NCI-H1105 (cell line): ENCODE measurements around the gene TRAPPC12.
"Not testable (repeated sequence)": the region's sequence is repeated elsewhere in the genome, so short reads cannot be mapped to it uniquely, and the experiment has no call there.

ENCODE experiments used
- DNase-seq: peaks from one replicate; lab custom pipeline; 2025; lab: John Stamatoyannopoulos, UW

TRAPPC12 gene

DNA sequence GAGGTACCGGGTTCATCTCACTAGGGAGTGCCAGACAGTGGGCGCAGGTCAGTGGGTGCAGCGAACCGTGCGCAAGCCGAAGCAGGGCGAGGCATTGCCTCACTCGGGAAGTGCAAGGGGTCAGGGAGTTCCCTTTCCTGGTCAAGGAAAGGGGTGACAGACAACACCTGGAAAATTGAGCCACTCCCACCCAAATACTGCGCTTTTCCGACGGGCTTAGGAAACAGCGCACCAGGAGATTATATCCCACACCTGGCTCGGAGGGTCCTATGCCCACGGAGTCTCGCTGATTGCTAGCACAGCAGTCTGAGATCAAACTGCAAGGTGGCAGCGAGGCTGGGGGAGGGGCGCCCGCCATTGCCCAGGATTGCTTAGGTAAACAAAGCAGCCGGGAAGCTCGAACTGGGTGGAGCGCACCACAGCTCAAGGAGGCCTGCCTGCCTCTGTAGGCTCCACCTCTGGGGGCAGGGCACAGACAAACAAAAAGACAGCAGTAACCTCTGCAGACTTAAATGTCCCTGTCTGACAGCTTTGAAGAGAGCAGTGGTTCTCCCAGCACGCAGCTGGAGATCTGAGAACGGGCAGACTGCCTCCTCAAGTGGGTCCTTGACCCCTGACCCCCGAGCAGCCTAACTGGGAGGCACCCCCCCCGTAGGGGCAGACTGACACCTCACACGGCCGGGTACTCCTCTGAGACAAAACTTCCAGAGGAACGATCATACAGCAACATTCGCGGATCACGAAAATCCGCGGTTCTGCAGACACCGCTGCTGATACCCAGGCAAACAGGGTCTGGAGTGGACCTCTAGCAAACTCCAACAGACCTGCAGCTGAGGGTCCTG is 9.9 kb upstream of the TRAPPC12 start:
- DNase-seq, result not testable (repeated sequence)

DNA sequence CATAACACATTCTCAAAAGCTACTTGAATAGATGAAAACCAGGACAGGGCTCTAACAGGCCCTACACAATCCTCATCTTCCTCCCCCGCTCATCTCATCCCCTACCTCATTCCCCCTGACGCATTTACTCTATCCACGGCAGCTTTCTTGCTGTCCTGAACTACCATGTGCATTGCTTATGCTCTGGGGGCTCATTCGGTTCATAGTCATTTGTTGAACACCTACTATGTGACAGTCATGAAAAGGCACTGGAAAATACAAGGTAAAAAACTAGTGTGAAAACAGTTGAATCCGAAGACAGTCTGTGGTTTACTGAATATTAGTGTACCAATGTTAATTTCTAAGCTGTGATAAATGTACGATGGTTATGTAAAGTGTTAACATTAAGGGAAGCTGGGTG is 2.7 kb upstream of the TRAPPC12 start:
- DNase-seq, result no peak

DNA sequence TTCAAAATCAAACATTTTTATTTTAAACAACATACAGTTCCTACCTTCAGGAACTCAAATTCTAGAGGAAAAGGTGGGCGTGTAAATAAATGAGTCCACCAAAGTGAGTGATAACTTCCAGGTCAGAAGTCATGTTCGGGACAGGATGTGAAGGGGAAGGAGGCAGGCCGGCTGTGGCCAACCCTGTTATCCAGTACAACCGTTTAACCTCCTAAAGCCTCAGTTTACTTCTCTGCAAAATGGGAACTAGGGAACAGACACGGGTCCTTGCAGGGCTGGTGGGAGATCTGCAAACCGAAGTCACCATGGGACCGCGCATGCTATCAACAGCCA is 2.2 kb upstream of the TRAPPC12 start:
- no peak for DNase-seq

DNA sequence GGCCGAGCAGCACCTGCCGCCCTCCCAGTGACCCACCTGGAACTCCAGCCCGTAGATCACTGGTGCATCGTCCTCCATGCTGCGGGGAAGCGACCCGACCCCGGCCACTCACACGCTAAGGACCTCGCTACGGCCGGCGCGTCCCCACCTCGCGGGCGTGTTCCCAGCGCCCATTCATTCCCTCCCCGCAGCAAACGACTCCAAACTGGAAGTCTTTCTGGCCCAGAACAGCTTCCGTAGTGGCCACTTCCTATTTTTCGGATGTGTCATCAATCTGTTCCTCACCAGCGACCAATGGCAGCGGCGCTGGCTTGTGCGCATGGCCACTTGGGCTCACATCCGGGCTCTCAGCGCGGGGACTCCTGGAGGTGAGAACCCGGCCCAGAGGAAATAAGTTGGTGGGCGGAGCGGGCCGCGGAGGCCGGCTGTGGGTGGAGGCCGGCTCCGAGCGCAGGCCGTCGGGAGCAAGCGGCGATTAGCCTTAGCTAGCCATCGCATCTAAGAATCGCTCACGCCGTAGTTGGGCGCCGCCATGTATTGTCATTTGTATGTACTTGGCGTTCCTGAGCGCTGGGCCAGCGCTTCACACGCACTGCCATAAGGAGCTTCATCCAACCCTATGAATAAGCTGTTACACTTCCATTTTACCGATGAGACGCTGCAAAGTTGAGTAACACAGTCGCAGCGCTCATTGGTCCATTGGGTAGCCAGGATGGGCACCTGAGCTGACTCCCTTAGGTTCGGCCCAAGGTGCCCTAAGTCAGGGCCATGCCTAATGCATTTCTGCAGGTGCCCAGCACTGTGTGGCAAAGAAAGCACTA is 1.7 kb upstream of the TRAPPC12 start, which contains the start of gene EIPR1:
Gene EIPR1 (minus strand): TSS at position 207 of the 821 bp plus-strand sequence. CDS start 129 bp downstream, at position 78.
- DNase-seq, result peak; percentile 93

DNA sequence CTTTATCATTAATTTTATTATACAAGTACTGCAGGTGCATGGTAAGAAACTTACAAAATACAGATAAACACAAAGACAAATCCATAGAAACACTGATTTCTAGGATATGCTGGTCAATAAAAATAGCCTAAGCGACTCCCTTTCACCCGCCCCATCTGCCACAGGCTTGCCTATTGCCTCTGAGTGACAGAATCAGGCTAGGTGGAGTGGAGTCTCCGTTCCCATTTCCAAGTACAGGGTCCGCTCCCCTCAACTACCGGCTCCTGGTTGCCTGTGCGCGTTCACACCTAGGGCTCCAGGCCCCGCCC is 201 bp upstream of the TRAPPC12 start:
- DNase-seq, result no peak

DNA sequence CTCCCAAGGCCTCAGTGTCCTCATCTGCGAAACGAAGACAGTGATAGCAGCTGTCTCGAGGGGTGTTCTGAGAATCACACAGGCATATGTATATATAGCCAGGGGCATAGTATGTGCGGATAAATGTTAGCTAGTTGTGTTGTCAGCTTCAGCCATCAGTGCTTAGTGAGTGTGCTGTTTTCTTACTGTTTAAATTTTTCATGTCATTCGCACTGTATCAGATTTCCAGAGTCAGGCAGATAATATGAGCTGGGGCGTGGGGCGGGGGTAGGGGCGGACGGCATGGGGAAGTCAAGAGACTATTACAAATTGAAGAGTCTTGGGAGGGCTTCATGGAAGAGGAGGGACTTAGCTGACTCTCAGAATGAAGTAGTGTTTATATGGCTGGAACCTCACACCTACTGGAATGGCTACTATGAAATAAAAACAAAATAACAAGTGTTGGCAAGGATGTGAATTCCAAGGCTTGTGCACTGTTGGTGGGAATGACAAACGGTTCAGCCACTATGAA is 7.0 kb downstream of the TRAPPC12 start:
- no peak for DNase-seq

DNA sequence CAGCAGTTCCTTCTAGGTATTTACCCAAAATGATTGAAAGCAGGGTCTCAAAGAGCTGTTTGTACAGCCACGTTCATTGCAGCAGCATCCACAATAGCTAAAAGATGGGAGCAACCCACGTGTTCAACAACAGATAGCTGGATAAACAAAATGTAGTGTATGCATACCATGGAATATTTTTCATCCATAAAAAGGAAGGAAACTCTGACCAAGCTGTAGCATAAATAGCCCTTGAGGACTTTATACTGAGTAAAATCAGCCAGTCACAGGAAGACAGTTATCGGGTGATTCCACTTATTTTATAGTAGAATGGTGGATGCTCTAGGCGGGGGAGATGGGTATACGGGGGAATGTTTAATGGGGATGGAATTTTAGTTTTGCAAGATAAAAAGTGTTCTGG is 7.5 kb downstream of the TRAPPC12 start:
- no peak for DNase-seq

DNA sequence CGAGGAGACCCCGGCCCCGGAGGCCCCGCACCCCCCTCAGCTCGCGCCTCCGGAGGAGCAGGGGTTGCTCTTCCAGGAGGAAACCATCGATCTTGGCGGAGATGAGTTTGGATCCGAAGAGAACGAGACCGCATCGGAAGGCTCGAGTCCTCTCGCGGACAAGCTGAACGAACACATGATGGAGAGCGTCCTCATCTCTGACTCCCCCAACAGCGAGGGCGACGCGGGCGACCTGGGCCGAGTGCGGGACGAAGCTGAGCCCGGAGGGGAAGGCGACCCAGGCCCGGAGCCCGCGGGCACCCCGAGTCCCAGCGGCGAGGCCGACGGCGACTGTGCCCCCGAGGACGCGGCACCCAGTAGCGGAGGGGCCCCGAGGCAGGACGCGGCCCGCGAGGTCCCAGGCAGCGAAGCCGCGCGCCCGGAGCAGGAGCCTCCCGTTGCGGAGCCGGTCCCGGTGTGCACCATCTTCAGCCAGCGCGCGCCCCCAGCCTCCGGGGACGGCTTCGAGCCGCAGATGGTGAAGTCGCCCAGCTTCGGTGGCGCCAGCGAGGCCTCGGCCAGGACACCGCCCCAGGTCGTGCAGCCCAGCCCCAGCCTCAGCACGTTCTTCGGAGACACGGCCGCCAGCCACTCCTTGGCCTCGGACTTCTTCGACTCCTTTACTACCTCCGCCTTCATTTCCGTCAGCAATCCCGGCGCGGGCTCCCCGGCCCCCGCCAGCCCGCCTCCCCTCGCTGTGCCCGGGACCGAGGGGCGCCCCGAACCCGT is 8.3 kb downstream of the TRAPPC12 start:
- no peak for DNase-seq

DNA sequence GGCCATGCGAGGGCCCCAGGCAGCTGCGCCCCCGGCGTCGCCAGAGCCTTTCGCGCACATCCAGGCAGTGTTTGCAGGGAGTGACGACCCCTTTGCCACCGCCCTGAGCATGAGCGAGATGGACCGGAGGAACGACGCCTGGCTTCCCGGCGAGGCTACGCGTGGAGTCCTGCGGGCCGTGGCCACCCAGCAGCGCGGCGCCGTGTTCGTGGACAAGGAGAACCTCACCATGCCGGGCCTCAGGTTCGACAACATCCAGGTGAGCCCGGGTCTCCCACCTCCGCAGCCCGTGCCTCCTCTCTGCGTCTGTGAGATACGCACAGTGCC is 8.9 kb downstream of the TRAPPC12 start:
- no peak for DNase-seq

DNA sequence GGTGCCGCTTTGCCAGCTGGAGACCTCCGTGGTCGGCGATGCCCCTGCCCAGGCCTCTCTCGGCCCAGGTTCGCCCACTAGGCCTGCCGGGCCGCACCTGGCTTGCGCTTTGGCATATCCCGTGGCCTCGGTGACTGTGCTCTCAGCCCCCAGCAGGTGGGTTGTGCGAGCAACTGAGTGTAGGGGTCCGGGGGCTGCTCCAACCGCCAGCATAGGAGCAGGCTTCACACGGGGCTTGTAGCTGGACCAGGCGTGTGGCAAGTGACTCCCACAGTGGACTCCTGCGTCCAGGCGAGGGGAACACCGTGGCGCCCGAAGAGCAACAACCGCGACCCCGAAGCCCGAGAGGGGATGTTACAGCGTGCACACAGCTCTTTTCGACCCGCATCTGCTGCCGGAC is 9.7 kb downstream of the TRAPPC12 start:
- no peak for DNase-seq

DNA sequence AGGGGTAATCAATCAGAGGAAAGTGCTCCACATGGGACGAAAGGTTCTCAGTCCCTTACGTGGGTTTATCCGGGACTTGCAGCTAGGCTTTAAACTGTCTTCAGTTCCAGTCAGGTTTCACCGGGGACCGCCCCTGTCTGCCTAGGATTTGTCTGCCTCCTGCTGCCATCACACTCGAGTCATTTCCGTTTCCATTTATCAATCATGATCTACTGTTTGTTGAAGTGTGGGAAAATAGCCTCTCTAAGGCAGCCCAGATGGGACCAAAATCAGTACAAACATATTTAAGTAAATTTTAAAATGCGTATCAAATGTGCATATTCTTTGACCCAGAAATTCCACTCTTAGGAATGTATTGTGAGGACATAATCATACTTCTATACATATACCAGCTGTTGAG is 10.5 kb downstream of the TRAPPC12 start:
- no peak for DNase-seq

DNA sequence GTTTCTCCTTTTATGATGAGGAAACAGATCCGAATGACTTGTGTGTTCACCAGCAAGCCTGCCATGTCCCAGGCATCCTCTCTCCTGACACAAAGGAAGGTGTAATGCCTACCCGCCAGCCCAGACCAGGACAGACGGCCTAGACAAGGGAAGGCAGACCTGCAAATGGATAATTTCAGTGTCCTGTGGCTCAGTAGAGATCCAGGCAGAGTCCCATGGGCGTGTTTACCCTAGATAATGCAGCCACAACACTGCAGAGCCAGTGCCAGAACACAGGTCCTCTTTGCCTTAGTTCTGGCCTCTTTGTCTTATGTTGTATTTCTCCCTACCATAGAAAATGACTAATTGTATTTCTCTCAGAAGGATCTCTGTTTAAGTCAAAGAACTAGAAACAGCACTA is 12.7 kb downstream of the TRAPPC12 start:
- no peak for DNase-seq

DNA sequence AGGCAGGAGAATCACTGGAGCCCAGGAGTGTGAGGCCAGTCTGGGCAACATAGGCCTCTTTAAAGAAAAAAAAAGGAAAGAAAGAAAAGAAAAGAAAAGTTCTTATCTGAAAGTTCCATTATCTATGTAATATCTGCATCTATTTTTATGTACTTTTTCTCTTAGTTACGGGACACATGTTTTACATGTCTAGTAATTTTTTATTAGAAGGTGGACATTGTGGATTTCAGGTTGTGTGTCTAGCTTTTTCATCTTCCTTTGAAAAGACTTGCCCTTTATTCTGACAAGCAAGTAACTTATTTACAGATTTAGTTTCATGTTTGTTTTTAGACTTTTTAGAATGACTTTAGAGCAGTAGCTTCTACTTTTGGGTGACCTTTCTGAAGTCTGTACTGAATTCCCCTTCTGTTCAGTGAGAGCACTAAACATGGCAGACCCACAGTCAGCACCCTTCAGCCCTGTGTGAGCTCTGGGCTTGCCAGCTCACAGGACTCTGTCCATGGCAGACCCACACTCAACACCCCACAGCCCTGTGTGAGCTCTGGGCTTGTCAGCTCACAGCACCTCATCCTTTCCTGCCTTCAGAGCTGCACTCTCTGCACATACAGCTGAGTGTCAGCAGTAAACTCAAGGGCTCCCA is 17.5 kb downstream of the TRAPPC12 start:
- no peak for DNase-seq

DNA sequence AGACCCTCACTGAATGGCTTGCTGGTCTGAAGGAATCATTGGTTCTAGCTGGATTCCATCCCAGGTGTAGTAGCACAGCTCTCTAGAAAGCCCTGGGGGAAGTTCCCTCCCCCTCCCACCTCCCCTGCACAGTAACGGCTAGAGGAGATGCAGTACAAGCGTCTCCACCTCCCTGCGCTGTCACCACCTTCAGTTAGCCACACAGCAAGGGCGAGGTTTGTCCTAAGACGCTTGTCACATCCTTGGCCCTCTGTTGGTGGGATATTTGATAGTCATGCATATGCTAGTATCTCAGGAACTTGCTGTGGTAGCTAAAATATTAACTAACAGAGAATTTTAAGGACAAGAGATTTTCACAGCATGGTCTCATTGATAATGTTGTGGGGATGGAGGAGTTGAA is 19.4 kb downstream of the TRAPPC12 start:
- no peak for DNase-seq

DNA sequence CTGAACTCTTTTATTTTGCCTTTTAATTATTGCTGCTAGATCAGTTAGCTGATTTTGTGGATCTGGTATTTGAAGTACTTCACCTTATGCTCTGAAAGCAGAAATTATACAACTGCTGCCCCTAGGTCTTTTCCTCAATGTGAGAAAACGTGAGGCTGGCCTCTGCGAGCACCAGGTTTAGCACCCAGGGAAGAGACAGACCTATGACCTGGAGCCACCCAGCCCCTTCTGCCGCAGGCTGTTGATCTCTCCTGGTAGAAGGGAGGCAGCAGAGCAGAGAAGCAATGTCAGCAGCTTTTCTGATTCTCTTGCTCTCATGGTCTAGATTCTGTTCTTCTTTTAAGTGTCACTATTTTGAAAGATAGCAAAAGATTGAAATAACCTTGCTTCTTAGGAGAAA is 19.9 kb downstream of the TRAPPC12 start:
- no peak for DNase-seq

DNA sequence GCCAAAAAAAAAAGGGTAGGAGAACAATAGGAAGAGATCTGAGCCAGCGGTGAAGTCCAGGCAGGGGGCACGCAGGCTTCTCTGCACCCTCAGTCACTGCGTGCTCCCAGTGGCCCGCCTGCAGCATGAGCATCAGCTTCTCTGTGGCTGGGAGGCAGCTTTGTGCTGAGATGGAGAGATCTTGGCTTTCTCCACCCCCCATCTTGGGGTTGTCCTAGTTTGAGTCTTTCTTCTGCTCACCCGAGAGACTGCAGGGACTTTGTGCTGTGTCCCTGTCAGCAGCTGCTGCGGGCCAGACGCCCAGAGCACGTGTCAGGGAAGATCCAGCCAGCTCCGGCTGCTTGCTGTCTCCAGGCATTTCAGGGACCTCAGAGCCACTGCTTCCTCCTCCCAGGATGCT is 20.3 kb downstream of the TRAPPC12 start:
- DNase-seq, result no peak

DNA sequence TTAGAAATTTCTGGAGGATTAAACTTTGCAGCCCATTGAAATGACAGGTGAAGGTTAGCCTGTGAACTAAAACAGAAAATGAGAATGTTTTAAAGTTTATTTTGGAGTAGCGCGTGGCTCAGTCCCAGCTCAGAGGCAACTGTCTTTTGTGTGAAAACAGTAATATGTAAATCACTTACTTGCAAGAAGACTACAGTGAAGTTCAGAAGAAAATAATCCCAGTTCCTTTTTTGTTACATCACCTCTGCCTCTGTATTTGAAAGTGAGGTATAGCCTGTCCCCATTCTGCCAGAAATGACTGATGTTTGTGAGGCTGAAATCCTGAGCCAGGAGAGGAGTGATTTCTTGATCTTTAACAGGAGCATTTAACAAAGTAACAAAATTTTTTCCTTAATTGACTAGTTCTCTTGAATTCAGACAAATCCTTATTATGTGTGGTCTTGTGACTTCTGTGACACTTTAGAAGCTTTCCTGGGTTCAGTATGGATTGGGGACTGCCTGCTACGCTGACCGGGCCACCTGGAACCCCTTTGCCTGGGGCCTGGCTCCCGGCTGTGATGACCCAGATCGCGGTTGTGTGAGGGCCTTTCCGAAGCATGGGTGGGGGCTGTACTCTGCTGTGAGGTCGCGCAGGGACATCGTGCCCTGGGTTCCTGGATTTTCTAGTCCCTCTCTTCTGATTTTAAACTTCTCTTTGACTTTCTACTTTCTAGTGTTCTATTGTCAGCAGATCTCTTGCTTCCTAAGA is 24.3 kb downstream of the TRAPPC12 start:
- DNase-seq, result no peak

DNA sequence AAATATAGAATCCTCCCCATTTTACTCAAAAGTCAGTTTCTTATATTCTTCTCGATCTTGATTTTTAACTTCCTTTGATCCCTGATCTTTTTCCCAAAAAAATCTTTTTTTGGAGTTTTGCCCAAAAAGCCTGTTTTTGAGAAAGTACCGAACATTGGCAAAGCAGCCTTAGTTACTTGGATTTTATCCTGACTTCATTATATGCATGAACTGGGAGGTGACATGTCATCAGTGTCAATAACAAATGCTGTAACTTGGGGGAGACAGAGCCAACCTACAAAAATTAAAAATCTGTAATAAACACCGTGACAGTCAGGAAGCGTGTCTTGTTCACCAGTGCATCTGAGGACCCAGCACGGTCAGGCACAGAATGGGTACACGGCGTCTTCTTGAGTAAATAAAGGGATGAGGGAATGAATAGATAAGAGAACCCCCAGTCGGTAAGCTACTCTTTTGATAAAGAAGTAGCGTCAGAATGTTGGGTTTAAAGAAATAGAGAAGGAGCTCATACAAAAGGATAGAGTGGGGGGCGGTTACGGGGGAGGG is 24.9 kb downstream of the TRAPPC12 start:
- no peak for DNase-seq

DNA sequence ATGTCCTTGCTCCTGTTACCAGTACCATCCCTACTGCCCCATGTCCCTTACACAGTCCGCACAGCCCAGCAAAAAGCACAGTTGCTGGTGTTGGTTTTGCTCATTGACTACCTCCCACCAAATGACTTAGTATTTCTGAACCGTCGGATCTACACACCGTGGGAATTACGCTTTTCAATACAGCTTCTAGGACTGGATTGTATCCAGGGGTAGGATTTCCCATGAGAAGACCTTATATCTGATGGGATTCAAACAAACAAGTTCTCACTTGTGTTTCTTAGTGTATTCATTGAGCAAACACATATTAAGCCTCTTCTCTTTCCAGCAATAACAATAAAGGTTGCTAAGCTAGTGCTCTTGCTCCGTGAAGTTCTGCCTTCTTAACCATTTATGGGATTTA is 25.8 kb downstream of the TRAPPC12 start:
- no peak for DNase-seq

DNA sequence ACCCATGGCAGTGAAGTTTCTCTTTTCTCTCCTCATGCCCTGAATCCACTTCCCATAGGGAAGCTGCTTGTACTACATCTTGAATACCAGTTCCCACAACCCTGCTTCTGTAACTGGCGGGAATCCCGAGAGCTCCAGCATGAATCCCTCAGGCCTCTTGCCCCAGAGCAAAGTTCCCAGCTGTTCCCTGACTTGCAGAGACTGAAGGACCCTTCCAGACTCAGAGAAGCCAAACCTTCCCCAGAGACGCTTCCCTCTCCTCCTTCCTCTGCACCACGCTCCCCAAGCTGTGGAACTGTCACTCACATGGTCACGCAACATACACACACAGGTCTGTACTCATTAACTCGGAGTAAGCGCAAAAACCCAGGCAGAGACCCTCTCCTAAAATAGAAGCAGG is 26.4 kb downstream of the TRAPPC12 start:
- DNase-seq, result no peak

DNA sequence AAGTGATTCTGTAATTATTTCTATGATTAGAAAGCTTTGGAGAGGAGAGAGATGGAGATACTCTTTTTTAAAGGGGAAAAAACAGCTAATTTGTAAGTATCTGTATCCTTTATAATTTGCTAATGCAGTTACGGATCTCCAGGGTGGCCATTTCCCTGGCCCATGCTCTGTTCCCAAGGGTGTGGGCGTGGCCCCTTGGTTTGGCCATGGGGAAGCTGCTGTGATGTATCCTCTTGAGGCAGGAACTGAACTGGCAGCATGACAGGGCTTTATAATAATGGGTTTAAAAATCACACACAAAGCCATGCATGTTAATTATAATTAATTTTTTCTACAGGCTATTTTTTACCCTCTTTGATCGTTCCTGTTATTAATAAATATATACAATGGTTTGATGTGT is 27.0 kb downstream of the TRAPPC12 start:
- DNase-seq, result no peak
